SK-N-MC (cell line): ENCODE measurements around the gene CAPN2.
A peak's percentile ranks its signal among the peaks of the same experiment; 100 is the strongest.

Experiments
- DNase-seq: peaks from one replicate; pipeline ENCODE4 v3.0.0-alpha.2; 2011; ENCODE audit warnings: low read depth, low spot score
- H3K27ac ChIP-seq: fragments of 200-600 bp; sonication (generic); 2 replicates; pipeline ENCODE4 v1.5.1; 2016; ENCODE audit warnings: mixed run types
- H3K36me3 ChIP-seq: fragments of 200-600 bp; sonication (generic); 2 replicates; pipeline ENCODE4 v1.6.1; 2017; ENCODE audit warnings: antibody characterized with exemption, low read length, mixed read lengths; ENCODE audit not compliant: insufficient read depth
- H3K4me3 ChIP-seq: fragments of 200-600 bp; sonication (generic); 2 replicates; pipeline ENCODE4 v1.5.1; 2016
- H3K9ac ChIP-seq: fragments of 200-600 bp; sonication (generic); 2 replicates; pipeline ENCODE4 v1.8.0; 2017; ENCODE audit warnings: mixed run types, mixed read lengths; ENCODE audit not compliant: insufficient read length
- H3K9me3 ChIP-seq: fragments of 200-600 bp; sonication (generic); 2 replicates; pipeline ENCODE4 v1.6.1; 2017; ENCODE audit warnings: low read depth, mild to moderate bottlenecking, antibody characterized with exemption, low read length, moderate library complexity, mixed read lengths
- EZH2 ChIP-seq: fragments of 200-600 bp; sonication (generic); IDR thresholded peaks from one replicate; pipeline ENCODE4 v1.6.1; 2017; ENCODE audit warnings: antibody characterized with exemption
- FOXP2 ChIP-seq: optimal IDR thresholded peaks from 2 replicates; pipeline ENCODE3; 2011; ENCODE audit warnings: mild to moderate bottlenecking, moderate library complexity; ENCODE audit not compliant: insufficient read depth; ENCODE audit errors: extremely low read length, control extremely low read depth
- POLR2AphosphoS5 ChIP-seq: IDR thresholded peaks from 2 replicates; pipeline ENCODE4 v1.6.1; 2012; ENCODE audit warnings: mild to moderate bottlenecking, low read depth, low read length, borderline replicate concordance

The CAPN2 gene

GRCh38 chr1:223718850-223719249 is 6.5 kb downstream of the CAPN2 start:
- H3K36me3 ChIP-seq = peaks cover 15% of the 10 kb centered on the region; the same call in 1 of the 2 replicates
- DNase-seq = no peak
- no peak overlapping the region for H3K4me3 ChIP-seq
- TF ChIP-seq FOXP2 (no peak), POLR2AphosphoS5 (no peak), EZH2 (no peak)
- H3K9ac ChIP-seq = no peak overlapping the region
- H3K27ac ChIP-seq = no peak overlapping the region
- H3K9me3 ChIP-seq = no peaks in the 10 kb centered on the region

GRCh38 chr1:223720971-223721591 is 8.7 kb downstream of the CAPN2 start:
- Histone ChIP-seq H3K4me3 (no peak overlapping the region), H3K27ac (0 out of 2 replicates have a peak overlapping the region, but pooled peaks have one; percentile 8), H3K9ac (no peak overlapping the region), H3K9me3 (no peaks in the 10 kb centered on the region), H3K36me3 (peaks cover 15% of the 10 kb centered on the region; the same call in 1 of the 2 replicates)
- DNase-seq = no peak
- TF ChIP-seq POLR2AphosphoS5 = no peak
- no peak for TF ChIP-seq FOXP2
- no peak for TF ChIP-seq EZH2

- H3K9me3 ChIP-seq = no peaks in the 10 kb centered on the region
- TF ChIP-seq FOXP2 = no peak
- TF ChIP-seq EZH2 = no peak
- TF ChIP-seq POLR2AphosphoS5 = no peak
- peaks cover 15% of the 10 kb centered on the region; the same call in 1 of the 2 replicates for H3K36me3 ChIP-seq
- H3K9ac ChIP-seq = no peak overlapping the region
- no peak for DNase-seq
- no peak overlapping the region for H3K4me3 ChIP-seq
- no peak overlapping the region for H3K27ac ChIP-seq
These were observed 9.6 kb downstream of the CAPN2 start for GRCh38 chr1:223721658-223722607.

- no peak for DNase-seq
- H3K4me3 ChIP-seq = no peak overlapping the region
- H3K9me3 ChIP-seq = no peaks in the 10 kb centered on the region
- no peak overlapping the region for H3K27ac ChIP-seq
- H3K36me3 ChIP-seq = peaks cover 15% of the 10 kb centered on the region; the same call in 1 of the 2 replicates
- no peak for TF ChIP-seq POLR2AphosphoS5
- TF ChIP-seq EZH2 = no peak
- no peak for TF ChIP-seq FOXP2
- no peak overlapping the region for H3K9ac ChIP-seq
These were observed 11.1 kb downstream of the CAPN2 start for GRCh38 chr1:223723351-223723904.

- TF ChIP-seq EZH2 = no peak
- no peak for TF ChIP-seq FOXP2
- TF ChIP-seq POLR2AphosphoS5 = no peak
- no peak overlapping the region for H3K9ac ChIP-seq
- no peaks in the 10 kb centered on the region for H3K9me3 ChIP-seq
- H3K4me3 ChIP-seq = no peak overlapping the region
- H3K36me3 ChIP-seq = peaks cover 12% of the 10 kb centered on the region; the same call in 1 of the 2 replicates
- peak overlapping the region; percentile 15; the same call in 1 of the 2 replicates for H3K27ac ChIP-seq
- no peak for DNase-seq
These were observed 12.0 kb downstream of the CAPN2 start for GRCh38 chr1:223724376-223724775.

- H3K27ac ChIP-seq = peak overlapping the region; percentile 83; the same call in 1 of the 2 replicates
- TF ChIP-seq FOXP2 = no peak
- TF ChIP-seq POLR2AphosphoS5 = no peak
- no peak for TF ChIP-seq EZH2
- peaks cover 3% of the 10 kb centered on the region; the same call in 1 of the 2 replicates for H3K36me3 ChIP-seq
- no peak overlapping the region for H3K4me3 ChIP-seq
- no peak overlapping the region for H3K9ac ChIP-seq
- DNase-seq = no peak
- H3K9me3 ChIP-seq = no peaks in the 10 kb centered on the region
These were observed 13.2 kb downstream of the CAPN2 start for GRCh38 chr1:223725578-223725977.

- H3K27ac ChIP-seq = peak overlapping the region; percentile 83
- peaks cover 2% of the 10 kb centered on the region; the same call in 1 of the 2 replicates for H3K36me3 ChIP-seq
- H3K9ac ChIP-seq = peak overlapping the region; percentile 57
- DNase-seq = no peak
- peak overlapping the region; percentile 41 for H3K4me3 ChIP-seq
- TF ChIP-seq POLR2AphosphoS5 = no peak
- no peak for TF ChIP-seq EZH2
- TF ChIP-seq FOXP2 = no peak
- no peaks in the 10 kb centered on the region for H3K9me3 ChIP-seq
These were observed 14.2 kb downstream of the CAPN2 start for GRCh38 chr1:223726380-223727001.
